Parathyroid adenoma (tissue), 2 donors: ENCODE results near the gene LGR5.

Source experiments
- H2AFZ ChIP-seq: fragments of 300-600 bp; sonication (generic); one replicate; pipeline ENCODE4 v1.7.0; 2017; ENCODE audit warnings: antibody characterized with exemption, mild to moderate bottlenecking
- H3K27ac ChIP-seq: fragments of 300-600 bp; sonication (generic); one replicate; pipeline ENCODE4 v1.7.0; 2017
- H3K27me3 ChIP-seq: fragments of 300-600 bp; sonication (generic); one replicate; pipeline ENCODE4 v1.7.0; 2017; ENCODE audit warnings: low read length; ENCODE audit not compliant: control insufficient read depth, insufficient read depth
- H3K36me3 ChIP-seq: fragments of 300-600 bp; sonication (generic); one replicate; pipeline ENCODE4 v1.7.0; 2017; ENCODE audit warnings: low read length; ENCODE audit not compliant: control insufficient read depth, insufficient read depth
- H3K4me1 ChIP-seq: fragments of 300-600 bp; sonication (generic); one replicate; pipeline ENCODE4 v1.7.0; 2017; ENCODE audit warnings: control low read depth
- H3K4me2 ChIP-seq: fragments of 300-600 bp; sonication (generic); one replicate; pipeline ENCODE4 v1.7.0; 2017; ENCODE audit warnings: low read length
- H3K4me3 ChIP-seq: fragments of 300-600 bp; sonication (generic); one replicate; pipeline ENCODE4 v1.7.0; 2017; ENCODE audit warnings: low read depth, low read length
- H3K79me2 ChIP-seq: fragments of 300-600 bp; sonication (generic); one replicate; pipeline ENCODE4 v1.7.0; 2017; ENCODE audit warnings: control low read depth
- H3K9ac ChIP-seq: fragments of 300-600 bp; sonication (generic); one replicate; pipeline ENCODE4 v1.7.0; 2017; ENCODE audit warnings: mild to moderate bottlenecking
- H3K9me3 ChIP-seq: fragments of 300-600 bp; sonication (generic); one replicate; pipeline ENCODE4 v1.7.0; 2017; ENCODE audit warnings: low read length; ENCODE audit not compliant: control insufficient read depth
- CTCF ChIP-seq: fragments of 300-600 bp; sonication (generic); IDR thresholded peaks from one replicate; pipeline ENCODE4 v1.7.0; 2017; ENCODE audit warnings: antibody characterized with exemption, mild to moderate bottlenecking
- donor health status: primary hyperparathyroidism.

Gene LGR5

GRCh38 chr12:71625476-71625875, 185.9 kb downstream of the LGR5 start:
- H3K27me3 ChIP-seq: no peaks in the 10 kb centered on the region
- H3K4me2 ChIP-seq: no peak overlapping the region
- H3K36me3 ChIP-seq: no peaks in the 10 kb centered on the region
- no peak overlapping the region for H2AFZ ChIP-seq
- no peaks in the 10 kb centered on the region for H3K4me1 ChIP-seq
- no peaks in the 10 kb centered on the region for H3K9me3 ChIP-seq
- TF ChIP-seq CTCF: no peak
- H3K4me3 ChIP-seq: no peak overlapping the region
- H3K9ac ChIP-seq: no peak overlapping the region
- H3K27ac ChIP-seq: no peak overlapping the region
- H3K79me2 ChIP-seq: no peaks in the 10 kb centered on the region

- Histone ChIP-seq H3K4me1 (no peaks in the 10 kb centered on the region), H3K27ac (no peak overlapping the region), H3K4me3 (no peak overlapping the region), H3K27me3 (no peaks in the 10 kb centered on the region), H2AFZ (no peak overlapping the region), H3K4me2 (no peak overlapping the region), H3K36me3 (no peaks in the 10 kb centered on the region), H3K9me3 (no peaks in the 10 kb centered on the region), H3K79me2 (no peaks in the 10 kb centered on the region), H3K9ac (no peak overlapping the region)
- no peak for TF ChIP-seq CTCF
These were observed 186.5 kb downstream of the LGR5 start for GRCh38 chr12:71626098-71626497.

GRCh38 chr12:71626768-71627167, 187.2 kb downstream of the LGR5 start:
- Histone ChIP-seq H3K36me3 (no peaks in the 10 kb centered on the region), H2AFZ (no peak overlapping the region), H3K27me3 (no peaks in the 10 kb centered on the region), H3K9ac (no peak overlapping the region), H3K27ac (no peak overlapping the region), H3K79me2 (no peaks in the 10 kb centered on the region), H3K4me3 (no peak overlapping the region), H3K4me2 (no peak overlapping the region), H3K4me1 (no peaks in the 10 kb centered on the region), H3K9me3 (no peaks in the 10 kb centered on the region)
- no peak for TF ChIP-seq CTCF

GRCh38 chr12:71627438-71628002, 187.9 kb downstream of the LGR5 start:
- H3K9ac ChIP-seq: no peak overlapping the region
- no peaks in the 10 kb centered on the region for H3K4me1 ChIP-seq
- no peak overlapping the region for H3K4me2 ChIP-seq
- H2AFZ ChIP-seq: no peak overlapping the region
- no peak for TF ChIP-seq CTCF
- no peak overlapping the region for H3K4me3 ChIP-seq
- no peaks in the 10 kb centered on the region for H3K36me3 ChIP-seq
- no peaks in the 10 kb centered on the region for H3K27me3 ChIP-seq
- no peaks in the 10 kb centered on the region for H3K79me2 ChIP-seq
- H3K27ac ChIP-seq: no peak overlapping the region
- H3K9me3 ChIP-seq: no peaks in the 10 kb centered on the region
